ENCODE results near the gene MAFF. TPM values are rescaled to one million over a fixed set of nuclear protein-coding genes. Genes with fewer than 3 reads are reported as not detected.

Gene MAFF
- total RNA-seq, 1 donor from 2014 or later: 9.9 TPM

DNA sequence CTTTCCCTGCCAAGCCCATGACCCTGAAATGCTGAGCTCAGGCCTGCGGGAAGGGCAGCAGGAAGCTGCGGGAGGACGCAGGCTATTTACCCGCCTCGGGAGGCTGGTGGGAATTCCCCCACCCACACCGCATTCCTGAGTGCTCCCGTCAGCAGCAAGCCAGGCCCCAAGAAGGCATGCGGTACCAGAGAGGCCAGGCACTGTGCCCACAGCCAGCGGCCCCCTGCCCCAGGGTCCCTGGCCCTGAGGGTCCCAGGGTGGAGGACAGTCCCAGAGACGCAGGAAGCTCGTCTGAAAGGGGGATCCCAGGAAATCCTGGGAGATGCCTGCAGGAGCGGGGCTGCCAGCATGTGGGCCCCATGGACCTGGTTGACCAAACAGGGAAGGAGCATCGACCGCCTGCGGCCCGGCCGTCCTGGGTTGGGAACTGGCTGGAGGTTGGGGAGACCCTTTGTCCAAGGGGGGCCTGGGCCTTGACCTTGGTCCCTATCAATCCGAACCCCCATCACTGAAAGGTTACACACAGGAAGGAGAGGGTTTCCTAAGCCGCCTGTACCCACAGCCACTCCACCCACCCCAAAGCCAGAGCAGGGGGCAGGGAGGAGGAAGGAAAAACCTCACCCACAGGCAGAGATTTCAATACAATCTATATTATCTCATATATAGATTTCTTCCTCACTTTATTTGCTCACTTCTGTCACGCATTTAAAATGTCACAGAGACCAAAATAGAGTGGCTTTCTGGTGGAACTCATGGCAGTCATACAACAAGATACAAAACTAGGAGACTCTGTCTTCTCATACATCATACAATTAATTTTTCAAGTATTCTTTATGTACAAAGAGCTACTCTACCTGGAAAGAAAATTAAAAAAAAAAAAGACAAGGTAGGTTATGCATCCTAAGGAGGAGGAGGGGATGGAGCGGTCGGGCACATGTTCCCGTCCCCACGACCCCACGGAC is 17.1 kb downstream of the MAFF start:
- Mint-ChIP-seq H3K9me3 (ENCODE audit: low read depth) (no peaks in the 10 kb centered on the region), H3K4me1 (ENCODE audit: low read depth) (peaks cover 57% of the 10 kb centered on the region), H3K27me3 (ENCODE audit: low read depth) (no peaks in the 10 kb centered on the region), H3K4me3 (ENCODE audit: unreplicated experiment) (no peak overlapping the region), H3K36me3 (ENCODE audit: low read depth) (peaks cover 17% of the 10 kb centered on the region), H3K27ac (ENCODE audit: unreplicated experiment) (peak overlapping the region; percentile 93)
- TF ChIP-seq, protein P1, sequence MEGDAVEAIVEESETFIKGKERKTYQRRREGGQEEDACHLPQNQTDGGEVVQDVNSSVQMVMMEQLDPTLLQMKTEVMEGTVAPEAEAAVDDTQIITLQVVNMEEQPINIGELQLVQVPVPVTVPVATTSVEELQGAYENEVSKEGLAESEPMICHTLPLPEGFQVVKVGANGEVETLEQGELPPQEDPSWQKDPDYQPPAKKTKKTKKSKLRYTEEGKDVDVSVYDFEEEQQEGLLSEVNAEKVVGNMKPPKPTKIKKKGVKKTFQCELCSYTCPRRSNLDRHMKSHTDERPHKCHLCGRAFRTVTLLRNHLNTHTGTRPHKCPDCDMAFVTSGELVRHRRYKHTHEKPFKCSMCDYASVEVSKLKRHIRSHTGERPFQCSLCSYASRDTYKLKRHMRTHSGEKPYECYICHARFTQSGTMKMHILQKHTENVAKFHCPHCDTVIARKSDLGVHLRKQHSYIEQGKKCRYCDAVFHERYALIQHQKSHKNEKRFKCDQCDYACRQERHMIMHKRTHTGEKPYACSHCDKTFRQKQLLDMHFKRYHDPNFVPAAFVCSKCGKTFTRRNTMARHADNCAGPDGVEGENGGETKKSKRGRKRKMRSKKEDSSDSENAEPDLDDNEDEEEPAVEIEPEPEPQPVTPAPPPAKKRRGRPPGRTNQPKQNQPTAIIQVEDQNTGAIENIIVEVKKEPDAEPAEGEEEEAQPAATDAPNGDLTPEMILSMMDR (IDR thresholded peaks at IDR 0.05): no peak
- DNase-seq (ENCODE audit: low spot score): no peak

DNA sequence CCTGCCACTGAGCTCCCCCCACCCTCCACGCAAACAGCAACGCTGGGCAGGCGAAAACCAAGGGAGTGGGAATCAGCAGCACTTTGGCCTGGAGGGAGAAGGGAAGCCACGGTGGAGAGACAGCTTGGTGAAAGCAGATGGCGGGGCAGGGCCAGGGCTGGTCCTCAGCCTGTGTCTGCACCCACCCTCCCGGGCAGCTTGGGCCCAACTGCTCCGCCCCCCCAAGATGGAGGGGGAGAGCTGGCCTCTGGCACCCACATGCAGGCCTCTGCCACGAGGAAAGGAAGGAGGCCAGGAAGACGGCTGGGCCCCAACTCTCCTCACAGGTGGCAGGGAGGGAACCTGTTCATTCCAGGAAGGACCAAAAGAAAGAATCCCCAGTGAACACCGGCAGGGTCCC is 17.8 kb downstream of the MAFF start:
- no peak overlapping the region for H3K4me3 Mint-ChIP-seq (ENCODE audit: unreplicated experiment)
- no peaks in the 10 kb centered on the region for H3K27me3 Mint-ChIP-seq (ENCODE audit: low read depth)
- TF ChIP-seq, protein P1 (IDR thresholded peaks at IDR 0.05): no peak

DNA sequence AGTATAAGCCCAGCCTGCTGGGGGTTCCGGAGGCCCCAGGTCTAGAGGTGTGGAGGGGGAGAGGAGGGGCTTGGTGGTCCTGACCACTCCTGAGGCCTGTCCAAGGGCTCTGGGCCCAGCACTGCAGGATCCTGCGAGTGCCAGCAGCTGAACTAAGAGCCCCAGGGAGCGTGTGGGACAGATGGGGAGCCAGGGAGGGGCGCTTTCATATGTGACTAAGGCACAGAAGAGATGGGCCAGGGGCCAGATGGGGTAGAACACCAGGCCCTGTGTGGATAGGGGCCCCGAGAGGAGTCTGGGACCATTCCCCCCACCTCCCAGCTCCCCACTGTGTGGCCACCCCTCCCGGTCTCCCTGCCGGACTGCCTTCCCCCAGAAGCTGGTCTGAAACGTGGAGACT is 18.4 kb downstream of the MAFF start:
- Mint-ChIP-seq H3K27me3 (ENCODE audit: low read depth) (no peaks in the 10 kb centered on the region), H3K36me3 (ENCODE audit: low read depth) (peaks cover 17% of the 10 kb centered on the region), H3K9me3 (ENCODE audit: low read depth) (no peaks in the 10 kb centered on the region), H3K4me1 (ENCODE audit: low read depth) (peaks cover 53% of the 10 kb centered on the region), H3K27ac (ENCODE audit: unreplicated experiment) (peak overlapping the region; percentile 93), H3K4me3 (ENCODE audit: unreplicated experiment) (no peak overlapping the region)
- TF ChIP-seq, protein P1 (IDR thresholded peaks at IDR 0.05): no peak
- DNase-seq (ENCODE audit: low spot score): no peak

More for the DNA sequence above, 17.8 kb downstream of the MAFF start:
- peaks cover 17% of the 10 kb centered on the region for H3K36me3 Mint-ChIP-seq (ENCODE audit: low read depth)
- DNase-seq (ENCODE audit: low spot score): no peak
- H3K9me3 Mint-ChIP-seq (ENCODE audit: low read depth): no peaks in the 10 kb centered on the region
- peaks cover 57% of the 10 kb centered on the region for H3K4me1 Mint-ChIP-seq (ENCODE audit: low read depth)
- H3K27ac Mint-ChIP-seq (ENCODE audit: unreplicated experiment): peak overlapping the region; percentile 93

DNA sequence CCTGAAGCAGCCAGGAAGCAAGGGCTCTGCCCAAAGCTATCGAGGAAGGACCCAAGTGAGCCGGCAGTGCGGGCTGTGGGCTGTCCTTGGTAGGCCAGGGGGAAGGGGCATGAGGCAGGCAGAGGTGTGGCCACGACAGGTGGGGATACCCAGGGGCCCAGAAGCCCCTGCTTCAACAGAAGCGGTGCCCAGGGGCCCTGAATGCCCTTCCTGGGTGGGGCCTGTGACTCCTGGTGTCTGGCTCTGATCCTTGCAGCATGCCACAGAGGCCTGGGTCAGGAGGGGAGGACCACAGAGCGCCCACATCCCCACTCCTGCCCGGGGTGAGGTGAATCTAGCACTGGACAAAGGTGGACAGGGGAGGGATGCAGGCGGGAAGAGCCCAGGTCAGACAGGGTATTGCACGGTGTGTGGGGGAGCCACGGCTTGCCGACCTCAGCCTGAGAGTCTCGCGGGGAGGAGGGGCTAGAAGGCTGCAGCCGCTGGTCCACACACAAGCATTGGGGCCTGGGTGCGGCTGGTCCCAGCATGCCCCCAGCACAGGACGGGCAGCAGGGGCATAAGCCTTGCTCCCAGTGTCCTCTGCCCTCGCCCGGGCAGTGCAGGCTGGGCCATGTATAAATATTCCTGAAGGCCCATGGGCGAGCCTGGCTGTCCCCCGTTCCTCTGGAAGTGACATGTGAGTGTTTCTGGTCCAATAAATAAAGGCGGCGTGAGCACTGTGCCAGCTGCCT is 19.0 kb downstream of the MAFF start:
- Mint-ChIP-seq H3K4me1 (ENCODE audit: low read depth) (peaks cover 49% of the 10 kb centered on the region), H3K27me3 (ENCODE audit: low read depth) (no peaks in the 10 kb centered on the region), H3K9me3 (ENCODE audit: low read depth) (no peaks in the 10 kb centered on the region), H3K4me3 (ENCODE audit: unreplicated experiment) (no peak overlapping the region), H3K36me3 (ENCODE audit: low read depth) (peaks cover 17% of the 10 kb centered on the region), H3K27ac (ENCODE audit: unreplicated experiment) (peak overlapping the region; percentile 93)
- no peak for DNase-seq (ENCODE audit: low spot score)
- TF ChIP-seq, protein P1 (IDR thresholded peaks at IDR 0.05): no peak

DNA sequence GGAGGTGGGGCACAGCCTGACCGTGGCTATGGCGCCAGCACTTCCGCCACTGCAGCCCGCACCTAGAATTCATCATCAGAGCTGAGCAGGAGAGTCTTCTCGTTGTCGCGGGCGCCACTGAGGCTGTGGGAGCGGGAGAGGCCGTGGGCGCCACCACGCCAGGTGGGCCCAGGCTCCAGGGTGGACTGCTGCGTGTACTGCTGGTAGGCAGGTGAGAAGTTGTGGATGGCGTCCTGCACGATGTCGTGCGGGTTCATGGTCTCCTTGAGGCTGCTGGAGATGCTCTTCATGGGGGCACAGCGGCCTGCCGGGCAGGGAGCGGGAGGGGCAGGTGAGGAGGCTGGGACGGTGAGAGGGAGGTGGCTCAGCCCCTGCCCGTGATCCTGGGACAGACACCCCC is 19.6 kb downstream of the MAFF start:
- Mint-ChIP-seq H3K27ac (ENCODE audit: unreplicated experiment) (peak overlapping the region; percentile 45), H3K27me3 (ENCODE audit: low read depth) (no peaks in the 10 kb centered on the region), H3K9me3 (ENCODE audit: low read depth) (no peaks in the 10 kb centered on the region), H3K4me3 (ENCODE audit: unreplicated experiment) (no peak overlapping the region), H3K4me1 (ENCODE audit: low read depth) (peaks cover 48% of the 10 kb centered on the region), H3K36me3 (ENCODE audit: low read depth) (peaks cover 17% of the 10 kb centered on the region)
- TF ChIP-seq, protein P1 (IDR thresholded peaks at IDR 0.05): no peak
- no peak for DNase-seq (ENCODE audit: low spot score)
